HG03097 (cell line): ENCODE results near the gene CPN1.

ENCODE experiments used
- ATAC-seq: cut with Tn5 transposase; IDR thresholded peaks from one replicate; pipeline ENCODE4 v1.9.1; 2021; ENCODE audit not compliant: unreplicated experiment, low FRiP score

The CPN1 gene

GRCh38 chr10:99999319-100000108, 82.2 kb downstream of the CPN1 start:
- no peak for ATAC-seq

DNA sequence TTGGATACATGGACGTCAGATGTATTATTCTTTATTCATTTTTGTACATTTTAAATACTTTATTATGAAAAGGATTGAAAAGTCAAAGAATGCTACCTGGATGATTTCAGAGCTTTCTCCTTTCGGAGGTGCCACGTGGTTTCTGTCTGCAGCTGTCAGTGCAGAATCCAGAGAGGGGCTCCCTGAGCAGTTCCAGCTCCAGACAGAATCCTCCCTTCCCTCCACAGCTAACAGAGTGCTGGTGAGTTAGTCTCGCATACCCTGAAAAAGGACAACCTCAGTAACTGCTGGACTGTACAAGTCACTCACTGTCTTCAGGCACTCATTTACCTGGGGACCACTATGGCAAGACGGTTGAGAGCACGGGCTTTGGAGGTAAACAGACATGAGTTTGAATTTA, 82.8 kb downstream of the CPN1 start:
- no peak for ATAC-seq

GRCh38 chr10:99996671-99997648, 84.7 kb downstream of the CPN1 start:
- no peak for ATAC-seq

- ATAC-seq = no peak
Measured at GRCh38 chr10:99995713-99996112, 86.0 kb downstream of the CPN1 start.

DNA sequence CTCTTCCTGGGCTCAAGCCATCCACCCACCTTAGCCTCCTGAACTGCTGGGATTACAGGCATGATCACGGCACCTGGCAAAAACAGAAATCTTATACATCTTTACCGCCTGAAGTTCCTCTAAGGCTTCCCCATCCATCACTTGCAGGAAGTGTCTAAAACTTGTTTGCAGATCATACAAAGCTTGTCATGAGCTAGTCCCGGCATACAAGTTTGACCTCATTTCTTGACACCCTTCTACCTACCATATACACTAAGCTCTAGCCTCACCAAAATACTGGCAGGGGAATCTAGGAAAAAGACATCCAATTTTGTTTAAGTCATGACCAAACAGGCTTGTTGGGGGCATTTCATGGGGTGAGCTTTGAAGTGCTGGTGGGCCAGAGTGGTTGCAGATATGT, 86.4 kb downstream of the CPN1 start:
- no peak for ATAC-seq

DNA sequence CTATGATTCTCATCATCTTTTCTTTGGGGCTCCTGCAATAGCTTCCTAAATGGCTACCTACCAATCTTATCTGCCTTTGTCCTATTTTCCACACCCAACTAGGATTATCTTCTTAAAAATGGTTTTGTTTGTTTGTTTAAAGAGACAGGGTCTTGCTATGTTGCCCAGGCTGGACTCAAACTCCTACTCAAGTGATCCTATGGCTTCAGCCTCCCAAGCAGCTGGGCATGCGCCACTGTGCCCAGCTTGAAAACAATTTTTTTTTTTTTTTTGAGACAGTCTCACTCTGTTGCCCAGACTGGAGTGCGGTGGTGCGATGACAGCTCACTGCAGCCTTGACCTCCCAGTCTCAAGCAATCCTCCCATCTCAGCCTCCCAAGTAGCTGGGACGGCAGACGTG, 86.9 kb downstream of the CPN1 start:
- ATAC-seq = no peak

- no peak for ATAC-seq
Measured at GRCh38 chr10:99993701-99994689, 87.7 kb downstream of the CPN1 start.
